Measurements from ENCODE around the gene CHRNB2. TPM values are rescaled to one million over a fixed set of nuclear protein-coding genes. Genes with fewer than 3 reads are reported as not detected.

Gene CHRNB2
- total and polyA plus RNA-seq, 9 of the 15 experiments (the other 6 are each of a cell fraction or from before 2014, with no cell fraction given), result 0.01 TPM; not detected in 8

DNA sequence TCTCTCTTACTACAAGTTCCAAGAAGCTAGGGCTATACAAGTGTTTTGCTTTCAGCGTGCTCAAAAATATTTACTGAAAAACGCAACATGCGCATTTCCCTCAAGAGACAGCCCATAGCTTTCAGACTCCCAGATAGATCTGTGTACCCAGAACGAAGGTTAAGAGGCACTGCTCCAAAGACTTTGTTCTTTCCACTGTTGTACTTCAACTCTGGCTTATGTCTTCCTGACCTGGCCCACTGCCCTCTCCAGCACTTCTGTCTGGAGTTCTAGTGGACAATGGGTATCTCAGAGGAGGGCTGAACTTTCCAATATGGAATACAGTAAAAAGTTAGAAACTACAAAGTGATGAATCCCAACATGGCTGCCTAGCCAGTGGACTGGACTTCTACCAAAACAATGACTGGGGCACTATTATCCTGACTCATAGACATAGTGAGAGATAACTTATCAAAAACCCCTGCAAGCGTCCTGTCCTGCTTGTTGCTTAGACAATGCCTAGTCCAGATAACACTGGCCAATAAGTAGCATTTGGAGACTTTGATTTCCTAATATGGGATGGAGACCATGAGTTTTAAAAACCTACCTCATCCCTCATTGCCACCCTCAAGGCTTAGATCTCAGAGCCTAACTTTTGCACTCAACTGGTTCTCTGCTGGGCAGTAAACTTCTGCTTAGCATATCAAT, 49.2 kb downstream of the CHRNB2 start (continued):
- TF ChIP-seq, protein P1, sequence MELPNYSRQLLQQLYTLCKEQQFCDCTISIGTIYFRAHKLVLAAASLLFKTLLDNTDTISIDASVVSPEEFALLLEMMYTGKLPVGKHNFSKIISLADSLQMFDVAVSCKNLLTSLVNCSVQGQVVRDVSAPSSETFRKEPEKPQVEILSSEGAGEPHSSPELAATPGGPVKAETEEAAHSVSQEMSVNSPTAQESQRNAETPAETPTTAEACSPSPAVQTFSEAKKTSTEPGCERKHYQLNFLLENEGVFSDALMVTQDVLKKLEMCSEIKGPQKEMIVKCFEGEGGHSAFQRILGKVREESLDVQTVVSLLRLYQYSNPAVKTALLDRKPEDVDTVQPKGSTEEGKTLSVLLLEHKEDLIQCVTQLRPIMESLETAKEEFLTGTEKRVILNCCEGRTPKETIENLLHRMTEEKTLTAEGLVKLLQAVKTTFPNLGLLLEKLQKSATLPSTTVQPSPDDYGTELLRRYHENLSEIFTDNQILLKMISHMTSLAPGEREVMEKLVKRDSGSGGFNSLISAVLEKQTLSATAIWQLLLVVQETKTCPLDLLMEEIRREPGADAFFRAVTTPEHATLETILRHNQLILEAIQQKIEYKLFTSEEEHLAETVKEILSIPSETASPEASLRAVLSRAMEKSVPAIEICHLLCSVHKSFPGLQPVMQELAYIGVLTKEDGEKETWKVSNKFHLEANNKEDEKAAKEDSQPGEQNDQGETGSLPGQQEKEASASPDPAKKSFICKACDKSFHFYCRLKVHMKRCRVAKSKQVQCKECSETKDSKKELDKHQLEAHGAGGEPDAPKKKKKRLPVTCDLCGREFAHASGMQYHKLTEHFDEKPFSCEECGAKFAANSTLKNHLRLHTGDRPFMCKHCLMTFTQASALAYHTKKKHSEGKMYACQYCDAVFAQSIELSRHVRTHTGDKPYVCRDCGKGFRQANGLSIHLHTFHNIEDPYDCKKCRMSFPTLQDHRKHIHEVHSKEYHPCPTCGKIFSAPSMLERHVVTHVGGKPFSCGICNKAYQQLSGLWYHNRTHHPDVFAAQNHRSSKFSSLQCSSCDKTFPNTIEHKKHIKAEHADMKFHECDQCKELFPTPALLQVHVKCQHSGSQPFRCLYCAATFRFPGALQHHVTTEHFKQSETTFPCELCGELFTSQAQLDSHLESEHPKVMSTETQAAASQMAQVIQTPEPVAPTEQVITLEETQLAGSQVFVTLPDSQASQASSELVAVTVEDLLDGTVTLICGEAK (IDR thresholded peaks at IDR 0.05), result no peak
- TF ChIP-seq, protein P1 (CRISPR knock-in tag; IDR thresholded peaks at IDR 0.05), result no peak
- no peak for TF ChIP-seq STAT5B (CRISPR knock-in tag; IDR thresholded peaks at IDR 0.05)
- TF ChIP-seq, protein P2, sequence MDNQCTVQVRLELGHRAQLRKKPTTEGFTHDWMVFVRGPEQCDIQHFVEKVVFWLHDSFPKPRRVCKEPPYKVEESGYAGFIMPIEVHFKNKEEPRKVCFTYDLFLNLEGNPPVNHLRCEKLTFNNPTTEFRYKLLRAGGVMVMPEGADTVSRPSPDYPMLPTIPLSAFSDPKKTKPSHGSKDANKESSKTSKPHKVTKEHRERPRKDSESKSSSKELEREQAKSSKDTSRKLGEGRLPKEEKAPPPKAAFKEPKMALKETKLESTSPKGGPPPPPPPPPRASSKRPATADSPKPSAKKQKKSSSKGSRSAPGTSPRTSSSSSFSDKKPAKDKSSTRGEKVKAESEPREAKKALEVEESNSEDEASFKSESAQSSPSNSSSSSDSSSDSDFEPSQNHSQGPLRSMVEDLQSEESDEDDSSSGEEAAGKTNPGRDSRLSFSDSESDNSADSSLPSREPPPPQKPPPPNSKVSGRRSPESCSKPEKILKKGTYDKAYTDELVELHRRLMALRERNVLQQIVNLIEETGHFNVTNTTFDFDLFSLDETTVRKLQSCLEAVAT (IDR thresholded peaks at IDR 0.05), result no peak
- no peak for TF ChIP-seq ESRRB (CRISPR knock-in tag; IDR thresholded peaks at IDR 0.05; ENCODE audit: borderline replicate concordance)
- TF ChIP-seq, protein P3, sequence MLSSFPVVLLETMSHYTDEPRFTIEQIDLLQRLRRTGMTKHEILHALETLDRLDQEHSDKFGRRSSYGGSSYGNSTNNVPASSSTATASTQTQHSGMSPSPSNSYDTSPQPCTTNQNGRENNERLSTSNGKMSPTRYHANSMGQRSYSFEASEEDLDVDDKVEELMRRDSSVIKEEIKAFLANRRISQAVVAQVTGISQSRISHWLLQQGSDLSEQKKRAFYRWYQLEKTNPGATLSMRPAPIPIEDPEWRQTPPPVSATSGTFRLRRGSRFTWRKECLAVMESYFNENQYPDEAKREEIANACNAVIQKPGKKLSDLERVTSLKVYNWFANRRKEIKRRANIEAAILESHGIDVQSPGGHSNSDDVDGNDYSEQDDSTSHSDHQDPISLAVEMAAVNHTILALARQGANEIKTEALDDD (IDR thresholded peaks at IDR 0.05), result peak; percentile 34; the same call in 1 of the 2 replicates
- TF ChIP-seq KDM4B (IDR thresholded peaks at IDR 0.05; ENCODE audit: borderline replicate concordance in 2 of 2, low read depth in 1 of 2), result no peak
- TF ChIP-seq, protein P4, sequence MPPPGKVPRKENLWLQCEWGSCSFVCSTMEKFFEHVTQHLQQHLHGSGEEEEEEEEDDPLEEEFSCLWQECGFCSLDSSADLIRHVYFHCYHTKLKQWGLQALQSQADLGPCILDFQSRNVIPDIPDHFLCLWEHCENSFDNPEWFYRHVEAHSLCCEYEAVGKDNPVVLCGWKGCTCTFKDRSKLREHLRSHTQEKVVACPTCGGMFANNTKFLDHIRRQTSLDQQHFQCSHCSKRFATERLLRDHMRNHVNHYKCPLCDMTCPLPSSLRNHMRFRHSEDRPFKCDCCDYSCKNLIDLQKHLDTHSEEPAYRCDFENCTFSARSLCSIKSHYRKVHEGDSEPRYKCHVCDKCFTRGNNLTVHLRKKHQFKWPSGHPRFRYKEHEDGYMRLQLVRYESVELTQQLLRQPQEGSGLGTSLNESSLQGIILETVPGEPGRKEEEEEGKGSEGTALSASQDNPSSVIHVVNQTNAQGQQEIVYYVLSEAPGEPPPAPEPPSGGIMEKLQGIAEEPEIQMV (tag; conservative IDR thresholded peaks at IDR 0.05; ENCODE audit: low read depth), result no peak
- TF ChIP-seq, protein P5, sequence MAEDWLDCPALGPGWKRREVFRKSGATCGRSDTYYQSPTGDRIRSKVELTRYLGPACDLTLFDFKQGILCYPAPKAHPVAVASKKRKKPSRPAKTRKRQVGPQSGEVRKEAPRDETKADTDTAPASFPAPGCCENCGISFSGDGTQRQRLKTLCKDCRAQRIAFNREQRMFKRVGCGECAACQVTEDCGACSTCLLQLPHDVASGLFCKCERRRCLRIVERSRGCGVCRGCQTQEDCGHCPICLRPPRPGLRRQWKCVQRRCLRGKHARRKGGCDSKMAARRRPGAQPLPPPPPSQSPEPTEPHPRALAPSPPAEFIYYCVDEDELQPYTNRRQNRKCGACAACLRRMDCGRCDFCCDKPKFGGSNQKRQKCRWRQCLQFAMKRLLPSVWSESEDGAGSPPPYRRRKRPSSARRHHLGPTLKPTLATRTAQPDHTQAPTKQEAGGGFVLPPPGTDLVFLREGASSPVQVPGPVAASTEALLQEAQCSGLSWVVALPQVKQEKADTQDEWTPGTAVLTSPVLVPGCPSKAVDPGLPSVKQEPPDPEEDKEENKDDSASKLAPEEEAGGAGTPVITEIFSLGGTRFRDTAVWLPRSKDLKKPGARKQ (CRISPR knock-in tag; IDR thresholded peaks at IDR 0.05), result no peak
